SJSA1 (cell line): ENCODE measurements around the gene FBXL5. TPM values are rescaled to one million over a fixed set of nuclear protein-coding genes. Genes with fewer than 3 reads are reported as not detected.

Experiments
- DNase-seq, 2 experiments: peaks; one replicate each; pipeline ENCODE4 v3.0.0-alpha.2; 2015 to 2020; ENCODE audit warnings: low spot score in 2 of 2, low read depth in 1 of 2
- H3K27ac ChIP-seq: fragments of 250-450 bp; sonication (Bioruptor Pico); 2 replicates; pipeline ENCODE4 v1.5.1; 2020; ENCODE audit warnings: mild to moderate bottlenecking, moderate library complexity
- H3K27me3 ChIP-seq: fragments of 250-450 bp; sonication (Bioruptor Pico); replicated peaks from 2 replicates; pipeline ENCODE4 v1.5.1; 2020; ENCODE audit warnings: mild to moderate bottlenecking, moderate library complexity
- H3K36me3 ChIP-seq: fragments of 250-450 bp; sonication (Bioruptor Pico); 2 replicates; pipeline ENCODE4 v1.5.1; 2020; ENCODE audit warnings: mild to moderate bottlenecking
- H3K4me1 ChIP-seq: fragments of 250-450 bp; sonication (Bioruptor Pico); replicated peaks from 2 replicates; pipeline ENCODE4 v1.6.1; 2021; ENCODE audit warnings: mild to moderate bottlenecking
- H3K4me3 ChIP-seq: fragments of 250-450 bp; sonication (Bioruptor Pico); 2 replicates; pipeline ENCODE4 v1.5.1; 2020; ENCODE audit warnings: mild to moderate bottlenecking
- H3K9me3 ChIP-seq: fragments of 250-450 bp; sonication (Bioruptor Pico); replicated peaks from 2 replicates; pipeline ENCODE4 v1.5.1; 2020; ENCODE audit warnings: mild to moderate bottlenecking
- total RNA-seq: library from RNA; depleted of rRNA; stranded (reverse); fragments of >200 nt; shearing (Covaris generic); gene quantifications from 2 replicates; pipeline ENCODE4 v1.2.3, GENCODE V29; 2014

The FBXL5 gene
- total RNA-seq, 1 experiment from 2014 or later = 44.7 TPM

- no peak for DNase-seq
- Histone ChIP-seq H3K4me3 (no peak overlapping the region), H3K27me3 (no peaks in the 10 kb centered on the region), H3K36me3 (no peaks in the 10 kb centered on the region), H3K27ac (no peak overlapping the region), H3K4me1 (no peaks in the 10 kb centered on the region), H3K9me3 (no peaks in the 10 kb centered on the region)
Measured at GRCh38 chr4:15587649-15588048, 67.5 kb downstream of the FBXL5 start.

DNA sequence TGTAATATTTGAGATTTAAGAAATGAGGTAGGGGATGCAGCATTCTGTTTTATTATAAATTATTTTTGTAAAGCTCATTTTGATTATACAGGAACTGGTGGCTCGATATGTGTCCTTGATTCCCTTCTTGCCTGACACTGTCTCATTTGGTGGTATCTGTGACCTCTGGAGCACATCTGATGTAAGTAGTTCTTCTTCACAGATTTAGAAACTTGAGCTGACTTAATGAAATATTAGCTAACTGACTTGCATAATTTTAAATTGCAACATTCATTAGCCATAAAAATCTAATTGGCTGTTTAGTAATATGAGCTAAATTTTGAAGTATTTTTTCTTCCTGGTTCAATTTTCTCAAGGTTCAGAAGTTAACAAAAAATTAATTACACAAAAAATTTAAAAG lies 69.1 kb downstream of the FBXL5 start:
- no peaks in the 10 kb centered on the region for H3K9me3 ChIP-seq
- peaks cover 7% of the 10 kb centered on the region for H3K4me1 ChIP-seq
- no peaks in the 10 kb centered on the region for H3K36me3 ChIP-seq
- no peak overlapping the region for H3K4me3 ChIP-seq
- no peak for DNase-seq
- H3K27ac ChIP-seq = no peak overlapping the region
- no peaks in the 10 kb centered on the region for H3K27me3 ChIP-seq

DNA sequence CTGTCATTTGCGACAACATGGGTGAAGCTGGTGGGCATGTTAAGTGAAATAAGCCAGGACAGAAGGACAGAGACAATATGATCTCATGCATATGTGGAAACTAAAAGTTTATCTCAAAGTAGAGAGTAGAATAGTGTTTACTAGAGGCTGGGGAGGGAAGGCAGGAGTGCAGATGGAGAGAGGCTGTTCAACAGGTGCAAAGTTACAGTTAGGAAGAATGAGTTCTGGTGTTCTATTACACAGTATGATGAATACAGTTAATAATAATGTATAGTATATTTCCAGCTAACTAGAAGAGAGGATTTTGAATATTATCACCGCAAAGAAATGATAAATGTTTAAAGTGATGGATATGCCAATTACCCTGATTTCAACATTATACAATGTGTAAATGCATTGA lies 69.8 kb downstream of the FBXL5 start:
- Histone ChIP-seq H3K27ac (no peak overlapping the region), H3K9me3 (no peaks in the 10 kb centered on the region), H3K27me3 (no peaks in the 10 kb centered on the region), H3K4me3 (no peak overlapping the region), H3K36me3 (no peaks in the 10 kb centered on the region), H3K4me1 (peaks cover 7% of the 10 kb centered on the region)
- no peak for DNase-seq

GRCh38 chr4:15584785-15585184 lies 70.4 kb downstream of the FBXL5 start:
- no peak for DNase-seq
- H3K4me1 ChIP-seq = peaks cover 7% of the 10 kb centered on the region
- H3K27ac ChIP-seq = no peak overlapping the region
- no peaks in the 10 kb centered on the region for H3K36me3 ChIP-seq
- H3K4me3 ChIP-seq = no peak overlapping the region
- no peaks in the 10 kb centered on the region for H3K9me3 ChIP-seq
- no peaks in the 10 kb centered on the region for H3K27me3 ChIP-seq

GRCh38 chr4:15577508-15577907 lies 77.6 kb downstream of the FBXL5 start:
- H3K4me3 ChIP-seq = no peak overlapping the region
- no peaks in the 10 kb centered on the region for H3K9me3 ChIP-seq
- no peaks in the 10 kb centered on the region for H3K36me3 ChIP-seq
- H3K27me3 ChIP-seq = no peaks in the 10 kb centered on the region
- H3K4me1 ChIP-seq = peaks cover 7% of the 10 kb centered on the region
- no peak overlapping the region for H3K27ac ChIP-seq
- DNase-seq = no peak

DNA sequence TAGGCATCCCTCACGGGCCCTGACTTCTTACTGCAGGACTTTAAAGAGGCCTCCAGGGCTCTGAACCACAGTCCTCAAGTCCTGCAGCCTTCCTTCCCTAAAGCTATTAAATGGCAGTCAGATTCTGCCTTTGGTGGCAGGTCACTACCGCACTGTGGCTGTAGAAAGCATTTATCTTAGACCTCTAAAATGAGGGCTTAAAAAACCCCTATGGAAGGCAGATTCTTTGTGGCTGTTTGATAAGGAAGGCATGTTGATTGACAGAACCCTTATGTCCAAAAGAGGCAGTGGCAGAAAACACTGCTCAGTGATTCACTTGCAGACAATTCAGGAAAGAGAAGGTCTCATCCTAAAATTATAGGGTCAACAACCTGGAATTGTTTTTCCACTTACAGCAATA lies 79.2 kb downstream of the FBXL5 start:
- no peak for DNase-seq
- H3K9me3 ChIP-seq = no peaks in the 10 kb centered on the region
- H3K4me3 ChIP-seq = no peak overlapping the region
- no peak overlapping the region for H3K27ac ChIP-seq
- H3K4me1 ChIP-seq = no peaks in the 10 kb centered on the region
- no peaks in the 10 kb centered on the region for H3K36me3 ChIP-seq
- H3K27me3 ChIP-seq = no peaks in the 10 kb centered on the region

DNA sequence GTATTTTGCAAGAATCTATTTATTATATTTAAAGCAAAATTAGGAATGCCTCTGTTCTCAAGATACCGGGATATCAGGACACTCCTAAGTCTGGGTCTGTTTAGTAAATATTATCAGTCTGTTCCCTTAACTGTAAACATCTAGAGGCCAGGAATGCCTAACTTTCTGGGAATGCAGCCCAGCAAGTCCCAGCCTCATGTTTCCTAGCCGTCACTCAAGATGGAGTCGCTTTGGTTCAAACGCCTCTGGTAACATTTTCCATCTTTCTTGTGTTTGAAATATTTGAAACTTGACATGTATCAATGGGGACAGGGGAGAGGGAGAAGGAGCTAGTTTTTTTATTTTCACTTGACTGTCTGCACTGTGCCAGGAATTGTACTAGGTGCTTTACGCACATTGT lies 85.4 kb downstream of the FBXL5 start:
- Histone ChIP-seq H3K4me1 (no peaks in the 10 kb centered on the region), H3K9me3 (no peaks in the 10 kb centered on the region), H3K27ac (no peak overlapping the region), H3K4me3 (no peak overlapping the region), H3K27me3 (no peaks in the 10 kb centered on the region), H3K36me3 (no peaks in the 10 kb centered on the region)
- no peak for DNase-seq

GRCh38 chr4:15568821-15569220 lies 86.3 kb downstream of the FBXL5 start:
- no peaks in the 10 kb centered on the region for H3K27me3 ChIP-seq
- no peaks in the 10 kb centered on the region for H3K9me3 ChIP-seq
- H3K4me1 ChIP-seq = no peaks in the 10 kb centered on the region
- H3K36me3 ChIP-seq = no peaks in the 10 kb centered on the region
- no peak overlapping the region for H3K4me3 ChIP-seq
- no peak for DNase-seq
- H3K27ac ChIP-seq = no peak overlapping the region

DNA sequence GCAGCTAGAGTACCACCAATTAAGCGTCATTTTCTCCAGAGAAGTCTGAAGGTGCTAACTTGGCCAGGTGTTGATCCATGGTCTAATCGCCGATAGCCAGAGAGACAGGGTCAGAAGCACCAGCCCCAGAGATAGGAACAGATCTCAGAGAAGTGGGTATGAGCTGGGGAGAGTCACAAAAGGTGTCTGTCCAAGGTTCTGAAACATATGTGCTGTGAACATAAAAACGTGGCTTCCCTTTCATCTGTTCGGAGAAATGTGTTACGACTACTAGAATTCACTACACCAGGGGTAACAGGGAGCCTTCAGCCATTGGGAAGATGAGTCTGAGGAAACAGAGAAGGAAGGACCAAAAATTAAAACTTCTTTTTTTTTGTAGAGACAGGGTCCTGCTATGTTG lies 91.3 kb downstream of the FBXL5 start:
- Histone ChIP-seq H3K36me3 (no peaks in the 10 kb centered on the region), H3K4me1 (no peaks in the 10 kb centered on the region), H3K4me3 (no peak overlapping the region), H3K27me3 (no peaks in the 10 kb centered on the region), H3K9me3 (no peaks in the 10 kb centered on the region), H3K27ac (no peak overlapping the region)
- no peak for DNase-seq

DNA sequence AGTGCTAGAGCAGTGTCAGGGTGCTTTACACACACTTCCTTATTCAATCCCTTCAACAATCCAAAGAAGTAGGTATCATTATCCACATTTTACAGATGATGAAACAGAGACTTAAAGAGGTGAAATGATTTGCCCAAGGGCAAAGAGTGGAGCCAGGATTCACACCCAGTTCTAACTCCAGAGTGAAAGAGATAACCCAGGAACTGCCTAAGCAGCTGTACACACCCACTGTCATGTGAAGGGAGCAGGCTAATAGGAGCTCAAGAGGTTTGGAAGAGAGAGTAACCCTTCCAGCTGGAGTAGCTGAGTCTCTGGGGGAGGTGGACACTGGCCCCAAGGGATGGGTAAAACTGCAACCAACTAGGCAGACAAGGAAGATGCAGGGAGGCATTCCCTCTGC lies 92.5 kb downstream of the FBXL5 start:
- Histone ChIP-seq H3K4me3 (no peak overlapping the region), H3K4me1 (no peaks in the 10 kb centered on the region), H3K9me3 (no peaks in the 10 kb centered on the region), H3K36me3 (no peaks in the 10 kb centered on the region), H3K27me3 (no peaks in the 10 kb centered on the region), H3K27ac (no peak overlapping the region)
- no peak for DNase-seq

GRCh38 chr4:15562114-15562513 lies 93.0 kb downstream of the FBXL5 start:
- H3K4me1 ChIP-seq = no peaks in the 10 kb centered on the region
- no peaks in the 10 kb centered on the region for H3K9me3 ChIP-seq
- no peak overlapping the region for H3K4me3 ChIP-seq
- H3K27ac ChIP-seq = no peak overlapping the region
- no peaks in the 10 kb centered on the region for H3K27me3 ChIP-seq
- H3K36me3 ChIP-seq = no peaks in the 10 kb centered on the region
- no peak for DNase-seq

GRCh38 chr4:15558561-15558960 lies 96.6 kb downstream of the FBXL5 start:
- no peak for DNase-seq
- H3K27ac ChIP-seq = no peak overlapping the region
- no peaks in the 10 kb centered on the region for H3K36me3 ChIP-seq
- H3K27me3 ChIP-seq = no peaks in the 10 kb centered on the region
- no peaks in the 10 kb centered on the region for H3K9me3 ChIP-seq
- no peaks in the 10 kb centered on the region for H3K4me1 ChIP-seq
- no peak overlapping the region for H3K4me3 ChIP-seq

DNA sequence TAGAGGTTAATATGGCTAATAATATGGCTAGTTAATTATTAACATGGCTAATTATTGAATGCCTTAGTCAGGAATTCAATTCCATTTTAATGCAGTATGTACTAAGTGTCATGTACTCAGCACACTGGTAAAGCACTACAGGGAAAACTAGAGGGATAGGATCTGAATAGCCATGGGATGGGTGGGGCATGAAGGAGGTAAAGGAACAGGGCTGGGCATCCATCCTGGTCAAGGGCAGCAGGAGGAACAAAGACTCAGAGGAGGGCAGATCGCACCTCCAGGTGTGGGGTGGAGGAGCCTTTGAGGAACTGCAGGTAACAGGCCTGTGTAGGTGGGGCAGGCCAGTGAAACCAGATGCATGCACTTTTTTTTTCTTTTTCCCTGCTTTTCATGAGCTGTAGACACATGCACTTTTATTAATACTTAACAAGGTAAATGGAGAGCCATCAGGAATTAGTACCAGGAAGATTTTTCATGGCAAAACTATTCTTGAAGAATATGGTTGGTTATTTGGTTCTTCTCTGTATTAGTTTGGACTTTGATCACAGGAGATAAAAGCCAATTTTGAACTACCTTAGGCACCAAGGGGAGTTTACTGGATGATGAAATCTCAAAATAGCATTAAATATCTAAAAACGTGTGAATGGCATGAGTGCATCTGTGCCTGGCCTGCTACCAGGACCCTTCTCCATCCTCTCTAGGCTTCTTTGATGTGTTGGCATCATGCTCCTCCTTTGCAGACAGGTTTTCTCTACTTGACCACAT lies 97.2 kb downstream of the FBXL5 start:
- Histone ChIP-seq H3K9me3 (no peaks in the 10 kb centered on the region), H3K27me3 (no peaks in the 10 kb centered on the region), H3K4me3 (no peak overlapping the region), H3K36me3 (no peaks in the 10 kb centered on the region), H3K27ac (no peak overlapping the region), H3K4me1 (no peaks in the 10 kb centered on the region)
- DNase-seq = no peak

GRCh38 chr4:15556511-15557092 lies 98.6 kb downstream of the FBXL5 start:
- Histone ChIP-seq H3K27me3 (no peaks in the 10 kb centered on the region), H3K4me1 (no peaks in the 10 kb centered on the region), H3K27ac (no peak overlapping the region), H3K9me3 (no peaks in the 10 kb centered on the region), H3K4me3 (no peak overlapping the region), H3K36me3 (no peaks in the 10 kb centered on the region)
- DNase-seq = no peak
